A549 treated with dexamethasone at 1 μM for 4 hours (cell line): ENCODE data around the gene SNX12. TPM values are rescaled to one million over a fixed set of nuclear protein-coding genes. Genes with fewer than 3 reads are reported as not detected.

Experiments
- total RNA-seq: library from RNA; stranded (reverse); fragments of 200-300 nt; extraction: Qiagen RNA extraction; gene quantifications from 5 replicates; pipeline ENCODE4 v1.2.3, GENCODE V29; 2022

SNX12 gene
- 72.3 to 83.0 TPM (median 76.9 TPM) in 5 replicates for total RNA-seq

DNA sequence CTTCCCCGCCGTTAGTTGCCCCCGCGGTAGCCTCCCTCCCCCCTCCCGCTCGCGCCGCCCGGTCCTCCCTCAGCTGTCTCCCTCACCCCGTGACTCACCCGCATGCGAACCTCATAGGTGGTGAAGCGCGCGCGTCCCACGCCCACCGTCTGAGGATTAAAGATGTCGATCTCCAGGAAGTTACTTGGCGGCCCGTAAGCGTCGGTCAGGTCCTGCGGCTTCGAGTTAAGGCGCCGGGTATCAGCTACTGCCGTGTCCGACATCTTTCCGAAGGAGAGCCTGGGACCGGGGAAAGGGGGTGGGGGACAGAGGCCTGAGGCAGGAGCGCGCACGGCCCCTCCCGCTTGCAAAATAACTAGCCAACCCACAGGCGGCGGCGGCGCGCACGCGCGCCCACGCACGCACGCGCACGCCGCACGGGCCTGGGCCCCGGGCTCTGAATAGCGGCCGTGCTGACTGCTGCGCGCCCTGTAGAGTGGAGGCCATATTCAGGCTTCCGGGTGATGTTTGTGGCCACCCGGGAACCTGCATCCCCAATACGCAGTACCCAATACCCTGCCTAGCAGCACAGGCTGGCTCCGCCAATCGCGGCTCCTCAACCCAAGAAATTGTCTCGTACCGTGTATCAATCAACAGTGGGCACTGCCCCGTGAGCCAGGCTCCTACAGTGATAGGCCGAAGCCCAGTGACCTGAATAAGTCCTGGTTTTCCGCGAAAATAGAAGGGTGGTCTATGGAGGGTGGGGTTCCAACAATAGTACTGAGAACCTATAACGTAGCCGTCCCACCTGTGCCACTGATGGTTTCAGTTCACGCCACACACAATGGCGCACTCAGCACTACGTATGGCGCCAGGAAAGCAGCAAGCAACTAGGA, at the start of gene SNX12:
TSS of gene SNX12 (minus strand) at position 291 of the 875 bp plus-strand sequence. CDS start at position 263, 28 bp downstream.

DNA sequence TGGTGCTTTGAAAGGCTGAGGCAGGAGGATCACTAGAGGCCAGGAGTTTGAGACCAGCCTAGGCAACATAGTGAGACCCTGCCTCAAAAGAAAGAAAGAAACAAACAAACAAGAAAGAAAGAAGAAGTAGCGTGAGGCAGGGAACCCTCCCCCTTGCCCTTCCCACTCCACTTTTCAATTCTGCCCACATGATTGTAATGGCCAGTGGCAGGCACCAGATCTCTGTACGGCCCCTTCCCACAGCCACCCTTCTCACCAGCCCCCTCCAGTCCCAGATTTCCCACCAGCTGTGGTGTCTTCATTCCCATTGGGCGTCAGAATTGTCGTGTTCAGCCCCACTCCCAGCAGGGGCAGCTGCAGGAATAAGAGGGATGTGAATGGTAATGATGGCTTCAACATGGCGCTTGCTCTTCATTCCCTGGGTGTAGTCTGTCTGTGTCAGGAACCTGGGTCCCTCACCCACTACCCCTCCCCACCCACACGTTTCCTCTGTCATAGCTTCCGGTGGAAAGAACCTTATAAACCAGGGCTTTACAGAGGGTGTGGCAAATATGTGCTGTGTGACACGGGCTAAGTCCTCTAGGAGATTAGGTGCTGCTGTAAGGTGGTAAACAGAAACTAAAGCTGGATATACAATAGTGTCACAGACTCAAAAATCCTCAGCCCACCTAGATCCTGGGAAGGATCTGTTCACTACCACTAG, 43.2 kb upstream of the SNX12 start, which contains the start of gene IL2RG:
TSS of gene IL2RG (minus strand) at position 437 of the 703 bp plus-strand sequence. CDS start at position 399, 38 bp downstream.

DNA sequence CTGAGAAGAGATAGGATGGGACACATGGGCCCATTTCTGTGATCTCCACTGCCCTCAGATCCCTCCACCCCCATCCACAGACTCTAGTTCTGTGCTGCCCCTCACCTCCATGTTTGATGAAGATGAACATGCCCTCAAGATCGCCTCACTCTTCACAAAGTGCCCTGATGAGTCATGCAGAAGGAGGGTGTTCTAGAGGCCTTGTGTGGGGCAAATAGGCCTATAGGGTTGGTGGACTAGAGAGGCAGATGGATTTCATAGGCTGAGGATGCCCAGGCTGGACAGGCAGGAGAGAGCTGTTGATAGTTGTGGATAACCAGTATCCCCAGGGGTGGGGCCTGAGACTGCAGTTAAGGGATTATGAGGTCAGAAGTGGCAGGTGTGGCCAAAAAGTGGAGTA, 38.3 kb upstream of the SNX12 start, which contains the start of gene CXorf65:
TSS of gene CXorf65 (minus strand) at position 314 of the 400 bp plus-strand sequence. CDS start at position 130, 184 bp downstream.

DNA sequence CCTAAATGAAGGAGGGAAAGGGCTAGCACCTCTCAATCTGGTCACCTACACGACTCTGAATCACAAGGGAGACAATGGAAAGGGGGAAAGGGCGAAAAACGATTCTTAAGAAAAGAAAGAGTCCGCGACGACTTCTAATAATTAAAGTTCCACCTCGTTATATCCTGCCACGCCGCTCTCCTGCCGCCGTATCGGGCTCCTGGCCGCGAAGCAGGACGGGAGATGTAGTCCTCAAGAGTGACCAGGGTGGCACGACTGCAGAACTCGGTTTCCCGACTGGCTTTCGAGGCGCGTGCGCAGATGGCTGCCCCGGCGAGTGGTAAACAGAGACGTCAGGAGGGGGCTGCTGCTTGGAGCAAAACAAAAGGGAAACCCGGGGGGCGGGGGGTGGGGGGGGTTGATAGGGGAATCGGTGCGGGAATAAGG, 27.4 kb upstream of the SNX12 start, which contains the start of gene FOXO4:
TSS of gene FOXO4 (plus strand) at position 297 of the 426 bp plus-strand sequence. CDS start 678 bp downstream, outside the sequence.

Other genes starting within 250 kb of the SNX12 start
- not detected in 5 replicates for gene TEX11, start 159.6 kb downstream of the SNX12 start, total RNA-seq
- gene SLC7A3, start 137.2 kb downstream of the SNX12 start, total RNA-seq: 0.04 to 0.09 TPM in 2 of 5 replicates, not detected in the others
- 1.1 to 1.7 TPM (median 1.4 TPM) in 5 replicates for gene FOXO4, start 27.5 kb upstream of the SNX12 start, total RNA-seq
- gene CXorf65, start 38.4 kb upstream of the SNX12 start, total RNA-seq: not detected in 5 replicates
- 0.06 to 0.25 TPM (median 0.16 TPM) in 5 replicates for gene IL2RG, start 43.2 kb upstream of the SNX12 start, total RNA-seq
- gene MED12, start 50.3 kb upstream of the SNX12 start, total RNA-seq: 7.5 to 13.5 TPM (median 12.5 TPM) in 5 replicates
- gene NLGN3, start 76.5 kb upstream of the SNX12 start, total RNA-seq: 0.70 to 1.5 TPM (median 1.0 TPM) in 5 replicates
- 0.05 to 0.08 TPM (median 0.06 TPM) in 3 of 5 replicates, not detected in the others for gene GJB1, start 154.9 kb upstream of the SNX12 start, total RNA-seq
- 10.6 to 14.5 TPM (median 12.9 TPM) in 5 replicates for gene ZMYM3, start 185.8 kb upstream of the SNX12 start, total RNA-seq
- gene NONO, start 215.3 kb upstream of the SNX12 start, total RNA-seq: 299 to 478 TPM (median 464 TPM) in 5 replicates
- 0.48 to 1.1 TPM (median 0.94 TPM) in 5 replicates for gene ITGB1BP2, start 233.4 kb upstream of the SNX12 start, total RNA-seq